ENCODE results near the gene IL34. TPM values are rescaled to one million over a fixed set of nuclear protein-coding genes. Genes with fewer than 3 reads are reported as not detected.

The IL34 gene
- total and polyA plus RNA-seq, 2 experiments from 2014 or later: 4.3 to 6.6 TPM

DNA sequence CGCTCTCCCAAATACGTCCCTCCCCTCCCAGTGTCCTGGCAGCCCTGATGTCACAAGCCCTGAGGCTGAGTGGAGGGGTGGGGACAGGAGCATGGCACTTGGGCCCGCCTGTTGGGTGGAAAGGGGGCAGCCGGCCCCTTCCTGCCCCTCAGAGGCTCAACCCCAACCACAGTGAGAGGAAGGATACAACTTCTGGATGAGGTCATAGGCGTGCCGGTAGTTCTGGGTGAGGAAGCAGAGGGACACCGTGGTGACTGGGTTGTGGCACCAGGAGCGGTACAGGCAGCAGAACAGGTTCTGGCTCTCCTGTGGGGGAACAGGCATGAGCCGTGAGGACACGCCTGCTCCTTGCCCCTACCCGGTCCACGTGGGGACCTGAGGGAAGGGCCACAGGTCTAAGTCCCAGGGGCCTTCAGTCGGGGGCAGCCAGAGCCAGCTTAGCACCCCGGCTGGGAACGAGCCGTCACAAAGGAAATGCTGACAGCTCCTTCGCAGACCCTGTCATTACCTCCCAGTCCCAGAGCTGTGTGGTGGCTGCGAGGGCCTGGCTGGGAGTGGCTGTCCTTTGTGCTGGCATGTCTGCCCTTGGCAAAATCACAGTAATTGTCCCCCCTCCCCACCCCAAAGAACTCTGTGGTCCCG, 50.7 kb downstream of the IL34 start:
- Histone ChIP-seq H3K4me1 (ENCODE audit: insufficient read depth) (peaks cover 24% of the 10 kb centered on the region), H3F3A (replicated peaks; ENCODE audit: low read depth) (0 out of 2 replicates have a peak, but pooled peaks cover 3% of the 10 kb centered on the region), H2AFZ (no peak overlapping the region), H3K27ac (ENCODE audit: low read depth) (no peak overlapping the region), H3K27me3 (ENCODE audit: insufficient read depth) (no peaks in the 10 kb centered on the region), H3K9me2 (ENCODE audit: insufficient read depth) (no peaks in the 10 kb centered on the region), H3K36me3 (ENCODE audit: insufficient read depth) (no peaks in the 10 kb centered on the region), H3K4me3 (no peak overlapping the region), H3K4me2 (no peak overlapping the region), H3K79me2 (replicated peaks; ENCODE audit: insufficient read depth) (no peaks in the 10 kb centered on the region), H4K20me1 (replicated peaks; ENCODE audit: insufficient read depth) (no peaks in the 10 kb centered on the region)
- Mint-ChIP-seq H3K36me3 (ENCODE audit: low read depth) (peaks cover 2% of the 10 kb centered on the region; the same call in 1 of the 3 replicates), H3K4me3 (no peak overlapping the region), H3K27me3 (ENCODE audit: insufficient read depth, low read depth, poor library complexity) (peaks cover 18% of the 10 kb centered on the region), H3K4me1 (peaks cover 32% of the 10 kb centered on the region), H3K27ac (peak overlapping the region; percentile 28; the same call in 1 of the 2 replicates), H3K9me3 (no peaks in the 10 kb centered on the region)
- ATAC-seq (no peak), DNase-seq (ENCODE audit: low spot score) (no peak)
- no peak for TF ChIP-seq JUNB (IDR thresholded peaks at IDR 0.05; ENCODE audit: unreplicated experiment)
- no peak for TF ChIP-seq NANOG (IDR thresholded peaks at IDR 0.05; ENCODE audit: borderline replicate concordance)
- TF ChIP-seq, protein P1, sequence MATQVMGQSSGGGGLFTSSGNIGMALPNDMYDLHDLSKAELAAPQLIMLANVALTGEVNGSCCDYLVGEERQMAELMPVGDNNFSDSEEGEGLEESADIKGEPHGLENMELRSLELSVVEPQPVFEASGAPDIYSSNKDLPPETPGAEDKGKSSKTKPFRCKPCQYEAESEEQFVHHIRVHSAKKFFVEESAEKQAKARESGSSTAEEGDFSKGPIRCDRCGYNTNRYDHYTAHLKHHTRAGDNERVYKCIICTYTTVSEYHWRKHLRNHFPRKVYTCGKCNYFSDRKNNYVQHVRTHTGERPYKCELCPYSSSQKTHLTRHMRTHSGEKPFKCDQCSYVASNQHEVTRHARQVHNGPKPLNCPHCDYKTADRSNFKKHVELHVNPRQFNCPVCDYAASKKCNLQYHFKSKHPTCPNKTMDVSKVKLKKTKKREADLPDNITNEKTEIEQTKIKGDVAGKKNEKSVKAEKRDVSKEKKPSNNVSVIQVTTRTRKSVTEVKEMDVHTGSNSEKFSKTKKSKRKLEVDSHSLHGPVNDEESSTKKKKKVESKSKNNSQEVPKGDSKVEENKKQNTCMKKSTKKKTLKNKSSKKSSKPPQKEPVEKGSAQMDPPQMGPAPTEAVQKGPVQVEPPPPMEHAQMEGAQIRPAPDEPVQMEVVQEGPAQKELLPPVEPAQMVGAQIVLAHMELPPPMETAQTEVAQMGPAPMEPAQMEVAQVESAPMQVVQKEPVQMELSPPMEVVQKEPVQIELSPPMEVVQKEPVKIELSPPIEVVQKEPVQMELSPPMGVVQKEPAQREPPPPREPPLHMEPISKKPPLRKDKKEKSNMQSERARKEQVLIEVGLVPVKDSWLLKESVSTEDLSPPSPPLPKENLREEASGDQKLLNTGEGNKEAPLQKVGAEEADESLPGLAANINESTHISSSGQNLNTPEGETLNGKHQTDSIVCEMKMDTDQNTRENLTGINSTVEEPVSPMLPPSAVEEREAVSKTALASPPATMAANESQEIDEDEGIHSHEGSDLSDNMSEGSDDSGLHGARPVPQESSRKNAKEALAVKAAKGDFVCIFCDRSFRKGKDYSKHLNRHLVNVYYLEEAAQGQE (IDR thresholded peaks at IDR 0.05; ENCODE audit: unreplicated experiment): no peak
- no peak for TF ChIP-seq EZH2phosphoT487 (IDR thresholded peaks at IDR 0.05; ENCODE audit: unreplicated experiment)
- TF ChIP-seq, protein P2, sequence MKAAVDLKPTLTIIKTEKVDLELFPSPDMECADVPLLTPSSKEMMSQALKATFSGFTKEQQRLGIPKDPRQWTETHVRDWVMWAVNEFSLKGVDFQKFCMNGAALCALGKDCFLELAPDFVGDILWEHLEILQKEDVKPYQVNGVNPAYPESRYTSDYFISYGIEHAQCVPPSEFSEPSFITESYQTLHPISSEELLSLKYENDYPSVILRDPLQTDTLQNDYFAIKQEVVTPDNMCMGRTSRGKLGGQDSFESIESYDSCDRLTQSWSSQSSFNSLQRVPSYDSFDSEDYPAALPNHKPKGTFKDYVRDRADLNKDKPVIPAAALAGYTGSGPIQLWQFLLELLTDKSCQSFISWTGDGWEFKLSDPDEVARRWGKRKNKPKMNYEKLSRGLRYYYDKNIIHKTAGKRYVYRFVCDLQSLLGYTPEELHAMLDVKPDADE (IDR thresholded peaks at IDR 0.05): no peak
- no peak for TF ChIP-seq ZNF331 (CRISPR knock-in tag; IDR thresholded peaks at IDR 0.05; ENCODE audit: low read depth)
- TF ChIP-seq, protein P3, sequence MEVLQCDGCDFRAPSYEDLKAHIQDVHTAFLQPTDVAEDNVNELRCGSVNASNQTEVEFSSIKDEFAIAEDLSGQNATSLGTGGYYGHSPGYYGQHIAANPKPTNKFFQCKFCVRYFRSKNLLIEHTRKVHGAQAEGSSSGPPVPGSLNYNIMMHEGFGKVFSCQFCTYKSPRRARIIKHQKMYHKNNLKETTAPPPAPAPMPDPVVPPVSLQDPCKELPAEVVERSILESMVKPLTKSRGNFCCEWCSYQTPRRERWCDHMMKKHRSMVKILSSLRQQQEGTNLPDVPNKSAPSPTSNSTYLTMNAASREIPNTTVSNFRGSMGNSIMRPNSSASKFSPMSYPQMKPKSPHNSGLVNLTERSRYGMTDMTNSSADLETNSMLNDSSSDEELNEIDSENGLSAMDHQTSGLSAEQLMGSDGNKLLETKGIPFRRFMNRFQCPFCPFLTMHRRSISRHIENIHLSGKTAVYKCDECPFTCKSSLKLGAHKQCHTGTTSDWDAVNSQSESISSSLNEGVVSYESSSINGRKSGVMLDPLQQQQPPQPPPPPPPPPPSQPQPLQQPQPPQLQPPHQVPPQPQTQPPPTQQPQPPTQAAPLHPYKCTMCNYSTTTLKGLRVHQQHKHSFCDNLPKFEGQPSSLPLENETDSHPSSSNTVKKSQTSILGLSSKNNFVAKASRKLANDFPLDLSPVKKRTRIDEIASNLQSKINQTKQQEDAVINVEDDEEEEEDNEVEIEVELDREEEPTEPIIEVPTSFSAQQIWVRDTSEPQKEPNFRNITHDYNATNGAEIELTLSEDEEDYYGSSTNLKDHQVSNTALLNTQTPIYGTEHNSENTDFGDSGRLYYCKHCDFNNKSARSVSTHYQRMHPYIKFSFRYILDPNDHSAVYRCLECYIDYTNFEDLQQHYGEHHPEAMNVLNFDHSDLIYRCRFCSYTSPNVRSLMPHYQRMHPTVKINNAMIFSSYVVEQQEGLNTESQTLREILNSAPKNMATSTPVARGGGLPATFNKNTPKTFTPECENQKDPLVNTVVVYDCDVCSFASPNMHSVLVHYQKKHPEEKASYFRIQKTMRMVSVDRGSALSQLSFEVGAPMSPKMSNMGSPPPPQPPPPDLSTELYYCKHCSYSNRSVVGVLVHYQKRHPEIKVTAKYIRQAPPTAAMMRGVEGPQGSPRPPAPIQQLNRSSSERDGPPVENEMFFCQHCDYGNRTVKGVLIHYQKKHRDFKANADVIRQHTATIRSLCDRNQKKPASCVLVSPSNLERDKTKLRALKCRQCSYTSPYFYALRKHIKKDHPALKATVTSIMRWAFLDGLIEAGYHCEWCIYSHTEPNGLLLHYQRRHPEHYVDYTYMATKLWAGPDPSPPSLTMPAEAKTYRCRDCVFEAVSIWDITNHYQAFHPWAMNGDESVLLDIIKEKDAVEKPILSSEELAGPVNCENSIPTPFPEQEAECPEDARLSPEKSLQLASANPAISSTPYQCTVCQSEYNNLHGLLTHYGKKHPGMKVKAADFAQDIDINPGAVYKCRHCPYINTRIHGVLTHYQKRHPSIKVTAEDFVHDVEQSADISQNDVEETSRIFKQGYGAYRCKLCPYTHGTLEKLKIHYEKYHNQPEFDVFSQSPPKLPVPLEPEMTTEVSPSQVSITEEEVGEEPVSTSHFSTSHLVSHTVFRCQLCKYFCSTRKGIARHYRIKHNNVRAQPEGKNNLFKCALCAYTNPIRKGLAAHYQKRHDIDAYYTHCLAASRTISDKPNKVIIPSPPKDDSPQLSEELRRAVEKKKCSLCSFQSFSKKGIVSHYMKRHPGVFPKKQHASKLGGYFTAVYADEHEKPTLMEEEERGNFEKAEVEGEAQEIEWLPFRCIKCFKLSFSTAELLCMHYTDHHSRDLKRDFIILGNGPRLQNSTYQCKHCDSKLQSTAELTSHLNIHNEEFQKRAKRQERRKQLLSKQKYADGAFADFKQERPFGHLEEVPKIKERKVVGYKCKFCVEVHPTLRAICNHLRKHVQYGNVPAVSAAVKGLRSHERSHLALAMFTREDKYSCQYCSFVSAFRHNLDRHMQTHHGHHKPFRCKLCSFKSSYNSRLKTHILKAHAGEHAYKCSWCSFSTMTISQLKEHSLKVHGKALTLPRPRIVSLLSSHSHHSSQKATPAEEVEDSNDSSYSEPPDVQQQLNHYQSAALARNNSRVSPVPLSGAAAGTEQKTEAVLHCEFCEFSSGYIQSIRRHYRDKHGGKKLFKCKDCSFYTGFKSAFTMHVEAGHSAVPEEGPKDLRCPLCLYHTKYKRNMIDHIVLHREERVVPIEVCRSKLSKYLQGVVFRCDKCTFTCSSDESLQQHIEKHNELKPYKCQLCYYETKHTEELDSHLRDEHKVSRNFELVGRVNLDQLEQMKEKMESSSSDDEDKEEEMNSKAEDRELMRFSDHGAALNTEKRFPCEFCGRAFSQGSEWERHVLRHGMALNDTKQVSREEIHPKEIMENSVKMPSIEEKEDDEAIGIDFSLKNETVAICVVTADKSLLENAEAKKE (CRISPR knock-in tag; IDR thresholded peaks at IDR 0.05): no peak
- TF ChIP-seq POLR2AphosphoS5 (IDR thresholded peaks at IDR 0.05; ENCODE audit: low read depth): no peak
- TF ChIP-seq EZH2 (IDR thresholded peaks at IDR 0.05; ENCODE audit: low read depth, unreplicated experiment): no peak
- TF ChIP-seq ZNF114 (CRISPR knock-in tag; IDR thresholded peaks at IDR 0.05): no peak
- TF ChIP-seq CTCF (conservative IDR thresholded peaks at IDR 0.05; ENCODE audit: low read depth in 2 of 2): no peak
- no peak for TF ChIP-seq STAT1 (IDR thresholded peaks at IDR 0.05; ENCODE audit: unreplicated experiment)
- no peak for TF ChIP-seq CREB1 (CRISPR knock-in tag; IDR thresholded peaks at IDR 0.05; ENCODE audit: low read depth)

All from GM23338 (cell line).